SU-DHL-6 (cell line): Measurements from ENCODE around the gene DDX31.

Source experiments
- EZH2phosphoT487 ChIP-seq: fragments of 200-600 bp; sonication (generic), shearing (Covaris generic); conservative IDR thresholded peaks from 2 replicates; pipeline ENCODE4 v1.6.1; 2018; ENCODE audit warnings: mild to moderate bottlenecking, antibody characterized with exemption, low read length, moderate library complexity, mixed read lengths
- TF ChIP-seq, protein P1 (sequence below): fragments of 200-600 bp; sonication (generic); IDR thresholded peaks from one replicate; pipeline ENCODE4 v1.5.1; 2017; ENCODE audit warnings: antibody characterized with exemption, mild to moderate bottlenecking, low read length, moderate library complexity; ENCODE audit not compliant: insufficient read depth, poor library complexity, severe bottlenecking

GRCh38 chr9:132637351-132637750 is 32.4 kb downstream of the DDX31 start:
- TF ChIP-seq, protein P1, sequence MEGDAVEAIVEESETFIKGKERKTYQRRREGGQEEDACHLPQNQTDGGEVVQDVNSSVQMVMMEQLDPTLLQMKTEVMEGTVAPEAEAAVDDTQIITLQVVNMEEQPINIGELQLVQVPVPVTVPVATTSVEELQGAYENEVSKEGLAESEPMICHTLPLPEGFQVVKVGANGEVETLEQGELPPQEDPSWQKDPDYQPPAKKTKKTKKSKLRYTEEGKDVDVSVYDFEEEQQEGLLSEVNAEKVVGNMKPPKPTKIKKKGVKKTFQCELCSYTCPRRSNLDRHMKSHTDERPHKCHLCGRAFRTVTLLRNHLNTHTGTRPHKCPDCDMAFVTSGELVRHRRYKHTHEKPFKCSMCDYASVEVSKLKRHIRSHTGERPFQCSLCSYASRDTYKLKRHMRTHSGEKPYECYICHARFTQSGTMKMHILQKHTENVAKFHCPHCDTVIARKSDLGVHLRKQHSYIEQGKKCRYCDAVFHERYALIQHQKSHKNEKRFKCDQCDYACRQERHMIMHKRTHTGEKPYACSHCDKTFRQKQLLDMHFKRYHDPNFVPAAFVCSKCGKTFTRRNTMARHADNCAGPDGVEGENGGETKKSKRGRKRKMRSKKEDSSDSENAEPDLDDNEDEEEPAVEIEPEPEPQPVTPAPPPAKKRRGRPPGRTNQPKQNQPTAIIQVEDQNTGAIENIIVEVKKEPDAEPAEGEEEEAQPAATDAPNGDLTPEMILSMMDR: no peak
- no peak for TF ChIP-seq EZH2phosphoT487
